GM19463 (cell line): ENCODE results near the gene SRR.

Source experiments
- ATAC-seq: cut with Tn5 transposase; IDR thresholded peaks from one replicate; pipeline ENCODE4 v1.9.1; 2021; ENCODE audit warnings: mild to moderate bottlenecking, moderate library complexity; ENCODE audit not compliant: unreplicated experiment

The SRR gene

GRCh38 chr17:2369551-2370210 lies 65.9 kb downstream of the SRR start:
- ATAC-seq, result no peak

GRCh38 chr17:2370211-2370589 lies 66.5 kb downstream of the SRR start:
- ATAC-seq, result no peak

GRCh38 chr17:2371183-2372130 lies 67.7 kb downstream of the SRR start:
- ATAC-seq, result no peak

GRCh38 chr17:2372180-2372579 lies 68.4 kb downstream of the SRR start:
- ATAC-seq, result no peak

- no peak for ATAC-seq
Observed at GRCh38 chr17:2372681-2373080, 68.9 kb downstream of the SRR start.

GRCh38 chr17:2373179-2373578 lies 69.4 kb downstream of the SRR start:
- ATAC-seq, result no peak
